IPS DF 6.9 (cell line): ENCODE data around the gene ACTL10.
"Not testable (repeated sequence)": the region's sequence is repeated elsewhere in the genome, so short reads cannot be mapped to it uniquely, and the experiment has no call there.

ENCODE experiments used
- DNase-seq: peaks from one replicate; pipeline ENCODE4 v3.0.0-alpha.2; 2013; ENCODE audit warnings: low read depth, low spot score
- H3K27ac ChIP-seq: one replicate; pipeline ENCODE4 v1.5.1; 2013; ENCODE audit warnings: low read length, control low read depth
- H3K27me3 ChIP-seq: 2 replicates; pipeline ENCODE4 v1.6.1; 2013; ENCODE audit warnings: mild to moderate bottlenecking, low read length; ENCODE audit not compliant: control insufficient read depth, insufficient read depth
- H3K36me3 ChIP-seq: 2 replicates; pipeline ENCODE4 v1.6.1; 2013; ENCODE audit warnings: low read length; ENCODE audit not compliant: control insufficient read depth, insufficient read depth
- H3K4me1 ChIP-seq: 2 replicates; pipeline ENCODE4 v1.6.1; 2013; ENCODE audit warnings: low read length; ENCODE audit not compliant: control insufficient read depth, insufficient read depth
- H3K4me3 ChIP-seq: 2 replicates; pipeline ENCODE4 v1.5.1; 2013; ENCODE audit warnings: mild to moderate bottlenecking, low read length
- H3K9me3 ChIP-seq: 2 replicates; pipeline ENCODE4 v1.6.1; 2013; ENCODE audit warnings: low read length, inconsistent platforms; ENCODE audit not compliant: control insufficient read depth, insufficient read depth
- WGBS: extraction: QIAGEN DNeasy Blood & Tissue Kit; methylation state at CpG from one replicate; pipeline ENCODE4 v1.1.7; 2013; ENCODE audit warnings: mixed read lengths, missing lambda C conversion rate; ENCODE audit not compliant: insufficient read length, insufficient coverage; 5-methylcytosine and 5-hydroxymethylcytosine counted together

Gene ACTL10

GRCh38 chr20:33635341-33635740 lies 31.4 kb upstream of the ACTL10 start:
- Histone ChIP-seq H3K4me3 (no peak overlapping the region), H3K4me1 (no peaks in the 10 kb centered on the region), H3K9me3 (no peaks in the 10 kb centered on the region), H3K27ac (no peak overlapping the region), H3K27me3 (no peaks in the 10 kb centered on the region), H3K36me3 (peaks cover 3% of the 10 kb centered on the region; the same call in 1 of the 2 replicates)
- no CpG with 5 or more reads among the region's 3 CpGs for WGBS
- DNase-seq: no peak

GRCh38 chr20:33636776-33637175 lies 30.0 kb upstream of the ACTL10 start:
- WGBS: no CpG with 5 or more reads among the region's 1 CpG
- no peak for DNase-seq
- Histone ChIP-seq H3K36me3 (no peaks in the 10 kb centered on the region; the same call in 1 of the 2 replicates), H3K4me3 (no peak overlapping the region), H3K27me3 (no peaks in the 10 kb centered on the region), H3K9me3 (no peaks in the 10 kb centered on the region), H3K4me1 (no peaks in the 10 kb centered on the region), H3K27ac (no peak overlapping the region)

DNA sequence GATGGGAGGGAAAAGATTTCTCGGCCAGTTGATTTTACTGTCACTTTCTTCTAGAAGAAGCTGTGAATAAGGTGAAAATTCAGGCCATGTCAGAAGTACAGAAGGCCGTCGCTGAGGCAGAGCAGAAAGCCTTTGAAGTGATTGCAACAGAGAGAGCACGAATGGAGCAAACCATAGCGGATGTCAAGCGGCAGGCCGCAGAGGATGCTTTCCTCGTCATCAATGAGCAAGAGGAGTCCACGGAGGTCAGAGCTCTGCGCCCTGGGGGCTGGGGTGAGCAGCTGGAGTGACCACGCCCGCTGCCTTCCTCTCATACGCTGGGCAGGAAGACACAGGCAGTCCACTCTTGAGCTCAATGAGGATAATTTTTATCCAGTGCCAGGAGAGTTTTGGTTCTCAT lies 26.5 kb upstream of the ACTL10 start:
- no CpG with 5 or more reads among the region's 13 CpGs for WGBS
- H3K36me3 ChIP-seq: peaks cover 7% of the 10 kb centered on the region
- no peaks in the 10 kb centered on the region for H3K27me3 ChIP-seq

GRCh38 chr20:33644313-33645071 lies 22.3 kb upstream of the ACTL10 start:
- Histone ChIP-seq H3K27ac (no peak overlapping the region), H3K27me3 (no peaks in the 10 kb centered on the region), H3K36me3 (peaks cover 9% of the 10 kb centered on the region), H3K9me3 (no peaks in the 10 kb centered on the region), H3K4me1 (no peaks in the 10 kb centered on the region), H3K4me3 (no peak overlapping the region)
- no CpG with 5 or more reads among the region's 28 CpGs for WGBS
- no peak for DNase-seq

More for the DNA sequence above, 26.5 kb upstream of the ACTL10 start:
- Histone ChIP-seq H3K4me3 (no peak overlapping the region), H3K9me3 (no peaks in the 10 kb centered on the region), H3K4me1 (no peaks in the 10 kb centered on the region), H3K27ac (no peak overlapping the region)
- DNase-seq: no peak

- peaks cover 9% of the 10 kb centered on the region for H3K36me3 ChIP-seq
- WGBS: no CpG with 5 or more reads among the region's 4 CpGs
- H3K9me3 ChIP-seq: no peaks in the 10 kb centered on the region
- H3K4me3 ChIP-seq: no peak overlapping the region
- H3K4me1 ChIP-seq: no peaks in the 10 kb centered on the region
- no peak for DNase-seq
- H3K27me3 ChIP-seq: no peaks in the 10 kb centered on the region
- no peak overlapping the region for H3K27ac ChIP-seq
These were observed 21.7 kb upstream of the ACTL10 start for GRCh38 chr20:33645072-33645358.

- peaks cover 9% of the 10 kb centered on the region for H3K36me3 ChIP-seq
- H3K4me3 ChIP-seq: no peak overlapping the region
- no peaks in the 10 kb centered on the region for H3K9me3 ChIP-seq
- no peak overlapping the region for H3K27ac ChIP-seq
- no peaks in the 10 kb centered on the region for H3K4me1 ChIP-seq
- no peak for DNase-seq
- WGBS: no CpG with 5 or more reads among the region's 2 CpGs
- H3K27me3 ChIP-seq: no peaks in the 10 kb centered on the region
These were observed 21.3 kb upstream of the ACTL10 start for GRCh38 chr20:33645396-33645795.

GRCh38 chr20:33646191-33646590 lies 20.6 kb upstream of the ACTL10 start:
- WGBS: no CpG with 5 or more reads among the region's 5 CpGs
- H3K4me1 ChIP-seq: no peaks in the 10 kb centered on the region

GRCh38 chr20:33646959-33647602 lies 19.7 kb upstream of the ACTL10 start:
- not testable (repeated sequence) for H3K4me3 ChIP-seq, H3K27ac ChIP-seq, H3K27me3 ChIP-seq, H3K36me3 ChIP-seq, DNase-seq, H3K9me3 ChIP-seq, H3K4me1 ChIP-seq
- no CpG with 5 or more reads among the region's 14 CpGs for WGBS

More at GRCh38 chr20:33646191-33646590, 20.6 kb upstream of the ACTL10 start:
- Histone ChIP-seq H3K27ac (no peak overlapping the region), H3K27me3 (no peaks in the 10 kb centered on the region), H3K36me3 (peaks cover 9% of the 10 kb centered on the region), H3K4me3 (no peak overlapping the region), H3K9me3 (no peaks in the 10 kb centered on the region)
- DNase-seq: no peak

- peaks cover 9% of the 10 kb centered on the region for H3K36me3 ChIP-seq
- no peak overlapping the region for H3K4me3 ChIP-seq
- no peaks in the 10 kb centered on the region for H3K4me1 ChIP-seq
- no CpG with 5 or more reads among the region's 11 CpGs for WGBS
- no peak for DNase-seq
- no peaks in the 10 kb centered on the region for H3K9me3 ChIP-seq
- no peak overlapping the region for H3K27ac ChIP-seq
- H3K27me3 ChIP-seq: no peaks in the 10 kb centered on the region
These were observed 18.9 kb upstream of the ACTL10 start for GRCh38 chr20:33647603-33648395.

DNA sequence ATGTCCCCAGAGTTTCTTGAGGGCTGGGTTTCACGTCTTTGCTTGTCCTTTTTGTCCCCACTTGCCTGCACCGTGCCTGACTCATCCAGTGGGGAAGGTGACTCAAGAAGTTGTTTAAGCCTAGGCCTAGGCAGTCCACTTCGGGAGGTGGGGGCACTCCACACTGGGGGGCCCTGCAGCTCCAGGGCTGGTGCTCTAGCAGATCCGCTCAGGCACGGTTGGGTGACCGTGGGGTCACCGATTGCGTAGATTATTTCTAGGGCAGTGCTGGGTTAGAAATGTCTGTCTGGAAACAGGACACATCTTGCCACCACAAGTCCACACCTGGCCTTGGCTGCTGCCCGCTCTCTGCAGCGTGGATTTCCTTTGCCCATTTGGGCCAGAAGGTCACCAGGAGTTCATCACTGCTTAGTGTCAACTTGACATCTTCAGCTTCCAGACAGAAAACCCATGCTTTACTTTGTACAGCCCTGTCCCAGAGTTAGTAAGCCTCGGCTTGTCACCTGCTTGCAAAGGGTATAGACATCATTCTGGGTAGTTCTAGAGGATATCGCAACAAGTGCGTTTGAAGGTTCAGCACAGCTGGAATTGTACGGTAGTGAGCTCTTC lies 18.2 kb upstream of the ACTL10 start:
- Histone ChIP-seq H3K4me1 (no peaks in the 10 kb centered on the region), H3K27ac (no peak overlapping the region), H3K36me3 (peaks cover 9% of the 10 kb centered on the region), H3K4me3 (no peak overlapping the region), H3K27me3 (no peaks in the 10 kb centered on the region), H3K9me3 (no peaks in the 10 kb centered on the region)
- no CpG with 5 or more reads among the region's 14 CpGs for WGBS
- DNase-seq: no peak
